HTERT RPE-1 (cell line): Measurements from ENCODE around the gene GUCA1A.
"Not testable (repeated sequence)": the region's sequence is repeated elsewhere in the genome, so short reads cannot be mapped to it uniquely, and the experiment has no call there.

Experiments used
- in situ Hi-C: fragments of 300-500 bp; cut with MboI; formaldehyde crosslinking; loops from 4 replicates; pipeline ENCODE4 v1.14.3; 2020; ENCODE audit warnings: low sequenced_read_pairs

GUCA1A gene

GRCh38 chr6:42171813-42172581 is 1.2 kb upstream of the GUCA1A start:
- in situ Hi-C loops: no loop called here

GRCh38 chr6:42175860-42176259 is 2.7 kb downstream of the GUCA1A start:
- in situ Hi-C loops: no loop called here

GRCh38 chr6:42176981-42177380 is 3.8 kb downstream of the GUCA1A start:
- in situ Hi-C loops: no loop called here

- in situ Hi-C loops: no loop called here
Observed at GRCh38 chr6:42177514-42178364, 4.6 kb downstream of the GUCA1A start.

- in situ Hi-C loops: no loop called here
Observed at GRCh38 chr6:42179261-42179944, 6.2 kb downstream of the GUCA1A start.

- in situ Hi-C loops: no loop called here
Observed at GRCh38 chr6:42179945-42180313, 6.8 kb downstream of the GUCA1A start.

GRCh38 chr6:42182101-42182500 is 8.9 kb downstream of the GUCA1A start:
- in situ Hi-C loops: no loop called here

GRCh38 chr6:42184475-42184874 is 11.3 kb downstream of the GUCA1A start:
- in situ Hi-C loops: no loop called here

- in situ Hi-C loops: no loop called here
Observed at GRCh38 chr6:42185597-42185996, 12.4 kb downstream of the GUCA1A start.

GRCh38 chr6:42188406-42188805 is 15.2 kb downstream of the GUCA1A start:
- in situ Hi-C loops: no loop called here

- in situ Hi-C loops: no loop called here
Observed at GRCh38 chr6:42190554-42191183, 17.5 kb downstream of the GUCA1A start.

GRCh38 chr6:42192385-42192784 is 19.2 kb downstream of the GUCA1A start:
- in situ Hi-C loops: not testable (repeated sequence)

- in situ Hi-C loops: no loop called here
Observed at GRCh38 chr6:42193491-42193894, 20.3 kb downstream of the GUCA1A start.

GRCh38 chr6:42194056-42194455 is 20.9 kb downstream of the GUCA1A start:
- in situ Hi-C loops: no loop called here

- in situ Hi-C loops: no loop called here
Observed at GRCh38 chr6:42195415-42195814, 22.3 kb downstream of the GUCA1A start.

- in situ Hi-C loops: no loop called here
Observed at GRCh38 chr6:42197555-42198362, 24.6 kb downstream of the GUCA1A start.

- in situ Hi-C loops: no loop called here
Observed at GRCh38 chr6:42199106-42199981, 26.2 kb downstream of the GUCA1A start.

GRCh38 chr6:42200035-42200434 is 26.9 kb downstream of the GUCA1A start:
- in situ Hi-C loops: no loop called here

GRCh38 chr6:42201382-42201781 is 28.2 kb downstream of the GUCA1A start:
- in situ Hi-C loops: no loop called here
